Psoas muscle (tissue), 8 donors: ENCODE measurements around the gene BCL2L2. TPM values are rescaled to one million over a fixed set of nuclear protein-coding genes. Genes with fewer than 3 reads are reported as not detected.

Source experiments
- ATAC-seq, 4 donors: fragments of 200-7000 bp; cut with Tn5 transposase; one replicate each; pipeline ENCODE4 v1.9.1; 2020; ENCODE audit warnings: moderate library complexity in 3 of 4, mild to moderate bottlenecking in 2 of 4
- DNase-seq, 2 donors: peaks; one replicate each; pipeline ENCODE4 v3.0.0-alpha.2; 2020
- H3K27ac ChIP-seq: fragments of 200-600 bp; one replicate; pipeline ENCODE4 v1.8.0; 2022
- H3K27me3 ChIP-seq, 3 donors: fragments of 200-600 bp in 1 of 3; one replicate each; pipeline versions ENCODE4 v1.6.1 to v1.8.0; 2013 to 2022; ENCODE audit warnings: low read length in 2 of 3, mild to moderate bottlenecking in 2 of 3, moderate library complexity in 1 of 3; ENCODE audit not compliant: insufficient read depth in 3 of 3
- H3K36me3 ChIP-seq, 2 donors: fragments of 200-600 bp in 1 of 2; one replicate each; pipeline versions ENCODE4 v1.6.1 to v1.8.0; 2013 to 2022; ENCODE audit warnings: low read depth in 1 of 2, mild to moderate bottlenecking in 1 of 2, moderate library complexity in 1 of 2; ENCODE audit not compliant: insufficient read depth in 1 of 2
- H3K4me1 ChIP-seq: fragments of 200-600 bp; one replicate; pipeline ENCODE4 v1.8.0; 2022
- H3K4me3 ChIP-seq: fragments of 200-600 bp; one replicate; pipeline ENCODE4 v1.8.0; 2022; ENCODE audit warnings: mild to moderate bottlenecking
- H3K9me3 ChIP-seq: fragments of 200-600 bp; one replicate; pipeline ENCODE4 v1.8.0; 2022
- CTCF ChIP-seq: fragments of 200-600 bp; IDR thresholded peaks from one replicate; pipeline ENCODE4 v1.8.0; 2022; ENCODE audit warnings: antibody characterized with exemption
- WGBS, 3 donors: extraction: QIAGEN DNeasy Blood & Tissue Kit; methylation state at CpG; one replicate each; pipeline versions ENCODE4 v1.1.6 to v1.1.7; 2013; 5-methylcytosine and 5-hydroxymethylcytosine counted together
- intact Hi-C, 2 donors: fragments of 100-400 bp; cut with DNase I; formaldehyde crosslinking; loops; one replicate each; pipeline versions ENCODE4 v1.11.0 to v1.14.2; 2022
- polyA plus RNA-seq, 3 donors: library from polyadenylated mRNA; stranded (reverse); fragments of 200-250 nt; gene quantifications; one replicate each; pipeline ENCODE4 v1.2.3, GENCODE V29; 2013
- total RNA-seq, 4 donors: library from RNA; stranded (reverse); fragmentation: NEBNext Ultra II Directional in 2 of 4; extraction: Animal tissue kit (Norgen Biotek cat#: 25700) in 2 of 4; gene quantifications; one replicate each; pipeline versions ENCODE4 v1.2.1 to v1.2.4, GENCODE V29; 2021 to 2023
- donor health status: healthy with polysubstance abuse.
- donor health status: DM: no; HTN: no; CAD: no; lungs with moderate emphysema.
- donor health status: Bipolar disorder and iron deficiency.
- donor health status: healthy.
- donor health status: DM: yes; HTN: yes; CAD: no.
- donor health status: DM: no; HTN: no; CAD: no.
- donor health status: DM: no; HTN: no; CAD: no.
- donor health status: DM: yes; HTN: yes; CAD: no.

Gene BCL2L2
- total and polyA plus RNA-seq, 7 donors = 12.1 to 30.2 (median 23.6) TPM

DNA sequence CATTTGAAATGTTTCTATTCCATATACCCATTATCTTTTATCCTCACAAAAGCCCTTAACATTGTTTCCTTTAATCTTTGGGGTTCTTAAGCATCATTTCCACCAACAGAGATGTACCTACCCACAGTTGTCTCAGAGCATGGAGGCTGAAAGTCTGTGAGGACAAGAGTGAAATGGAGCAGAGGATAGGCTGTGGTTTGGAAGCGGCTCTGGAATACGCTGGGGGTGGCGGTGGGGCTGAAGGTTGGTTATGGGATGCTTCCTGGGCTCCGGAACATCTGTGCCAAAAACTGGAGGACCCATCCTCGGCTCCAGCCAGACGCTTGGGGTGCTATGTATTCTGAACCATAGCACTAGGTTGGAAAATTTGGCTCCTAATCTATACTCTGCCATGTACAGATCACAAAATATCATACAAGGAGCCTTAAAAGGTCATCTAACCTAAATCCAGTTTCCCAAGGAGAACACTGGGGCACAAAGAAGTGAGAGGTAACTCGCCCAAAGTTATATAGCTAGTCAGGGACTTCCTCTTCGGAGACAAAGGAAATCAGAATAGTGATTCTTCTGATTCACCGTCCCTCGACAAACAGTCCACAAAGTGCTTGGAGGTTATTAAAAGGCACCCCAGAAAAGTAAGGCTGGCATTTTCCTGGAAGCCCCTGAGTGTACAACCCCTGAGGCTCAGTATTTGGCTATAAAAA lies 6.5 kb upstream of the BCL2L2 start:
- Histone ChIP-seq H3K27me3 (no peaks in the 10 kb centered on the region), H3K27ac (peak overlapping the region; percentile 93), H3K9me3 (no peaks in the 10 kb centered on the region), H3K4me1 (peaks cover 27% of the 10 kb centered on the region), H3K36me3 (peaks cover 8 to 43% of the 10 kb centered on the region in 2 donors), H3K4me3 (peak overlapping the region; percentile 78)
- DNase-seq (no peak), ATAC-seq (no peak)
- intact Hi-C loops = loop anchor here (5.0 to 10.0 kb wide), 2 partner anchors 38 to 175 kb away; no protein-coding TSS in a partner anchor
- TF ChIP-seq CTCF = no peak
- WGBS, 3 donors = 60 to 66% (median 61%) methylated on average over 10 of the region's 10 CpGs

DNA sequence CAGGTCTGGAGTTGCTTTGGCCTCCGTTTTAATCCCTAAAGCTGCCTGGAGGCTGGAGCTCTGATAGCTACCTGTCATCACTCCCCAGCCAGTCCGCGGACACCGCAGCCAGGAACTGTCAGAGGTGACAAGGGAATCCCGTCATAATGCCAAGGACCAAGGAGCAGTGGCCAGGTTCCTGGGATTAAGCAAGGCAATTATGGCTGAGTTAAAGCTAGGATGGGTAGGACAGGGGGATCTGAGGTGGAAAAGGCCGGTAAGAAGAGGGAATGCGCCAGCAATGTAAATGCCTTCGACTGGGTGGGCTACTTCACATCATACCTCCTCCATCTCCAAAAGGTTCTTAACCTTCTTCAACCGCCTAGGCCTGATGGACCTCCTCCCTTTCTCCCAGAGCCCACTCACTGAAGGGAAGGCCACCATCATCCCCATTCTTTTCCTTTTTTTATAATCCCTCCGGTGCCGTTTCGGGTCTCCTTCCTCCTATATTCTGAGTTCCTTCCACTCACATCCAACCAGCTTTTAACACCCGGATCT lies 5.9 kb upstream of the BCL2L2 start:
- Histone ChIP-seq H3K4me3 (peak overlapping the region; percentile 78), H3K36me3 (peaks cover 8 to 37% of the 10 kb centered on the region in 2 donors), H3K4me1 (peaks cover 25% of the 10 kb centered on the region), H3K27ac (peak overlapping the region; percentile 93), H3K9me3 (no peaks in the 10 kb centered on the region), H3K27me3 (no peaks in the 10 kb centered on the region)
- DNase-seq (peak; percentile 61 to 82), ATAC-seq (peak; percentile 42 to 60 (median 46))
- 1 to 3% (median 2%) methylated on average over 13 of the region's 13 CpGs for WGBS, 3 donors
- TF ChIP-seq CTCF = no peak
- intact Hi-C loops = no loop called here

GRCh38 chr14:23301288-23301968 lies 5.2 kb upstream of the BCL2L2 start:
- intact Hi-C loops = no loop called here
- TF ChIP-seq CTCF = peak; percentile 80
- DNase-seq (peak; percentile 99), ATAC-seq (peak; percentile 83 to 87 (median 84))
- 0% methylated on average over 41 to 79 of the region's 87 CpGs for WGBS, 3 donors
- H3K27me3 ChIP-seq = no peaks in the 10 kb centered on the region
- H3K4me3 ChIP-seq = peak overlapping the region; percentile 78
- H3K9me3 ChIP-seq = no peaks in the 10 kb centered on the region
- H3K36me3 ChIP-seq = peaks cover 8 to 30% of the 10 kb centered on the region in 2 donors
- peak overlapping the region; percentile 93 for H3K27ac ChIP-seq
- H3K4me1 ChIP-seq = peaks cover 31% of the 10 kb centered on the region

- Histone ChIP-seq H3K36me3 (peaks cover 5 to 25% of the 10 kb centered on the region in 2 donors), H3K4me1 (peaks cover 31% of the 10 kb centered on the region), H3K9me3 (no peaks in the 10 kb centered on the region), H3K27me3 (no peaks in the 10 kb centered on the region), H3K4me3 (peak overlapping the region; percentile 78), H3K27ac (peak overlapping the region; percentile 93)
- no peak for DNase-seq
- intact Hi-C loops = no loop called here
- no peak for TF ChIP-seq CTCF
- WGBS, 3 donors = 0% methylated on average over 20 to 25 of the region's 25 CpGs
- peak in 3 of 4 donors; percentile 7 to 24 (median 8) for ATAC-seq
Measured at GRCh38 chr14:23301969-23302289, 4.7 kb upstream of the BCL2L2 start.
